Measurements from ENCODE around the gene VKORC1L1. TPM values are rescaled to one million over a fixed set of nuclear protein-coding genes. Genes with fewer than 3 reads are reported as not detected.

VKORC1L1 gene
- total and polyA plus RNA-seq, 2 of the 8 experiments (the other 6 are each of a cell fraction or from before 2014, with no cell fraction given), result 12.7 to 45.3 TPM

DNA sequence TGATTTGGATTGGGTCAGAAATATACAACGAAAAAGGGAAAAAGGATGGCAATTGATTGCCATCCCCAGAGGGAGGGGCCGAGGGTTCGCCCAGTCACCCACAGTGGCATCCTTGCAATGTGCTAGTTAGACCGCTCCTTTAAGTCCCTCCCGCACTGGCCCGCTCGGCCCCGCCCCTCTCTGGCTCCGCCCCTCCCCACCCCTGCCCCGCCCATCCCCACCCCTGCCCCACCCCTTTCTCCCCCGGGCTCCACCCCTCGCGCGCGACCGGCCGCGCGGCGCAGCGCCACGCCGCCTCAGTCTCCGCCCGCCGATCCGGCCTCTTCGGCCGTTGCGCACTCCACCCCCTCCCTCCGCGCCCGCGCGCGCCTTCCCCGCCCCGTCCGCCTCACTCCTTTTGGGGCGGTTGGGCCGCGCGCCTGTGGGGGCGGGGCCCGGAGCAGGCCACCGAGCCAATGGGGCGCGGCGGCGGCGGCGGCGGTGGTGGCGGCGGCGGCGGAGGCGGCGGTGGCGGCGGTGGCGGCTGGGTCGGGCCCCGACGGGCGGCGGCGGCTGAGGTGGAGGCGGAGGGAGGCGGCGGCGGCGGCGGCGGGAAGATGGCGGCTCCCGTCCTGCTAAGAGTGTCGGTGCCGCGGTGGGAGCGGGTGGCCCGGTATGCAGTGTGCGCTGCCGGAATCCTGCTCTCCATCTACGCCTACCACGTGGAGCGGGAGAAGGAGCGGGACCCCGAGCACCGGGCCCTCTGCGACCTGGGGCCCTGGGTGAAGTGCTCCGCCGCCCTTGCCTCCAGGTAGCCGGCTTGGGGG is at the start of gene VKORC1L1 (continued):
- TF ChIP-seq EGR1 (IDR thresholded peaks at IDR 0.05; ENCODE audit: borderline replicate concordance, low read depth, low read length), result no peak
- no peak for TF ChIP-seq SP1 (IDR thresholded peaks at IDR 0.05; ENCODE audit: low read depth, low read length)
- no peak for TF ChIP-seq CREB1 (IDR thresholded peaks at IDR 0.05)
- TF ChIP-seq HDAC6 (IDR thresholded peaks at IDR 0.05; ENCODE audit: low read depth, low read length), result no peak
- TF ChIP-seq FOSL1 (IDR thresholded peaks at IDR 0.05; ENCODE audit: insufficient read depth, low read depth, low read length), result no peak
- no peak for TF ChIP-seq BACH1 (IDR thresholded peaks at IDR 0.05; ENCODE audit: low read length)
- no peak for TF ChIP-seq ASH2L (IDR thresholded peaks at IDR 0.05; ENCODE audit: low read length)
- TF ChIP-seq CHD1 (IDR thresholded peaks at IDR 0.05; ENCODE audit: low read depth, low read length), result no peak
- TF ChIP-seq BRCA1 (IDR thresholded peaks at IDR 0.05; ENCODE audit: low read depth, low read length), result no peak
- TF ChIP-seq KDM5A (IDR thresholded peaks at IDR 0.05; ENCODE audit: low read length), result no peak
- TF ChIP-seq POLR2A (IDR thresholded peaks at IDR 0.05; ENCODE audit: control extremely low read depth in 1 of 2, low read depth in 2 of 2, low read length in 2 of 2), result peak in 1 of 2 experiments; percentile 50; a peak in 1 of 3 replicates
- no peak for TF ChIP-seq TCF12 (IDR thresholded peaks at IDR 0.05; ENCODE audit: low read depth, low read length)
